Neural crest cell (in vitro differentiated cells): ENCODE measurements around the gene MRPL36. TPM values are rescaled to one million over a fixed set of nuclear protein-coding genes. Genes with fewer than 3 reads are reported as not detected.
A peak's percentile ranks its signal among the peaks of the same experiment; 100 is the strongest.

ENCODE experiments used
- DNase-seq: peaks from one replicate; pipeline ENCODE4 v3.0.0; 2021; ENCODE audit warnings: low read depth, mixed read lengths, low spot score
- H3K27ac Mint-ChIP-seq: one replicate; pipeline ENCODE4 v1.8.0; 2021; ENCODE audit warnings: mild to moderate bottlenecking, mixed read lengths; ENCODE audit not compliant: unreplicated experiment
- H3K27me3 Mint-ChIP-seq: 2 replicates; pipeline ENCODE4 v1.8.0; 2021; ENCODE audit warnings: low read depth, mild to moderate bottlenecking, mixed read lengths
- H3K36me3 Mint-ChIP-seq: 2 replicates; pipeline ENCODE4 v1.8.0; 2021; ENCODE audit warnings: low read depth, mild to moderate bottlenecking, mixed read lengths
- H3K4me1 Mint-ChIP-seq: 2 replicates; pipeline ENCODE4 v1.8.0; 2021; ENCODE audit warnings: mixed read lengths
- H3K4me3 Mint-ChIP-seq: one replicate; pipeline ENCODE4 v1.8.0; 2021; ENCODE audit warnings: mild to moderate bottlenecking, mixed read lengths
- H3K9me3 Mint-ChIP-seq: 2 replicates; pipeline ENCODE4 v1.8.0; 2021; ENCODE audit warnings: mixed read lengths
- CTCF ChIP-seq: fragments of 200-600 bp; sonication (generic); conservative IDR thresholded peaks from 2 replicates; pipeline ENCODE4 v1.5.0; 2021; ENCODE audit warnings: antibody characterized with exemption, mild to moderate bottlenecking
- total RNA-seq: library from RNA; stranded (reverse); gene quantifications from 2 replicates; pipeline ENCODE4 v1.2.1, GENCODE V29; 2021

MRPL36 gene
- total RNA-seq, 1 donor from 2014 or later, result 50.8 TPM

GRCh38 chr5:1765141-1765879 is 34.3 kb downstream of the MRPL36 start:
- Mint-ChIP-seq H3K27me3 (no peaks in the 10 kb centered on the region), H3K4me3 (no peak overlapping the region), H3K27ac (no peak overlapping the region), H3K36me3 (no peaks in the 10 kb centered on the region), H3K9me3 (no peaks in the 10 kb centered on the region), H3K4me1 (peaks cover 17% of the 10 kb centered on the region)
- no peak for DNase-seq
- no peak for TF ChIP-seq CTCF

GRCh38 chr5:1764606-1764960 is 35.1 kb downstream of the MRPL36 start:
- no peak overlapping the region for H3K4me3 Mint-ChIP-seq
- no peak for TF ChIP-seq CTCF
- no peaks in the 10 kb centered on the region for H3K36me3 Mint-ChIP-seq
- no peak for DNase-seq
- no peak overlapping the region for H3K27ac Mint-ChIP-seq
- peaks cover 17% of the 10 kb centered on the region for H3K4me1 Mint-ChIP-seq
- H3K9me3 Mint-ChIP-seq, result no peaks in the 10 kb centered on the region
- H3K27me3 Mint-ChIP-seq, result no peaks in the 10 kb centered on the region

GRCh38 chr5:1763960-1764605 is 35.6 kb downstream of the MRPL36 start:
- peaks cover 17% of the 10 kb centered on the region for H3K4me1 Mint-ChIP-seq
- no peak overlapping the region for H3K27ac Mint-ChIP-seq
- H3K9me3 Mint-ChIP-seq, result no peaks in the 10 kb centered on the region
- H3K27me3 Mint-ChIP-seq, result no peaks in the 10 kb centered on the region
- no peak for TF ChIP-seq CTCF
- no peaks in the 10 kb centered on the region for H3K36me3 Mint-ChIP-seq
- DNase-seq, result no peak
- H3K4me3 Mint-ChIP-seq, result no peak overlapping the region

GRCh38 chr5:1763548-1763911 is 36.1 kb downstream of the MRPL36 start:
- peak; percentile 69 for TF ChIP-seq CTCF
- Mint-ChIP-seq H3K9me3 (no peaks in the 10 kb centered on the region), H3K4me1 (peaks cover 17% of the 10 kb centered on the region), H3K36me3 (no peaks in the 10 kb centered on the region), H3K4me3 (no peak overlapping the region), H3K27ac (no peak overlapping the region), H3K27me3 (no peaks in the 10 kb centered on the region)
- DNase-seq, result peak; percentile 53

GRCh38 chr5:1762883-1763547 is 36.6 kb downstream of the MRPL36 start:
- Mint-ChIP-seq H3K27ac (no peak overlapping the region), H3K36me3 (no peaks in the 10 kb centered on the region), H3K9me3 (no peaks in the 10 kb centered on the region), H3K4me3 (no peak overlapping the region), H3K4me1 (peaks cover 13% of the 10 kb centered on the region), H3K27me3 (no peaks in the 10 kb centered on the region)
- TF ChIP-seq CTCF, result no peak
- no peak for DNase-seq
